NCI-H510A treated with DMSO at 0.1 percent for 48 hours (cell line): Measurements from ENCODE around the gene CDC42EP3.

Experiments used
- DNase-seq: peaks from one replicate; lab custom pipeline; 2025; lab: John Stamatoyannopoulos, UW

CDC42EP3 gene

DNA sequence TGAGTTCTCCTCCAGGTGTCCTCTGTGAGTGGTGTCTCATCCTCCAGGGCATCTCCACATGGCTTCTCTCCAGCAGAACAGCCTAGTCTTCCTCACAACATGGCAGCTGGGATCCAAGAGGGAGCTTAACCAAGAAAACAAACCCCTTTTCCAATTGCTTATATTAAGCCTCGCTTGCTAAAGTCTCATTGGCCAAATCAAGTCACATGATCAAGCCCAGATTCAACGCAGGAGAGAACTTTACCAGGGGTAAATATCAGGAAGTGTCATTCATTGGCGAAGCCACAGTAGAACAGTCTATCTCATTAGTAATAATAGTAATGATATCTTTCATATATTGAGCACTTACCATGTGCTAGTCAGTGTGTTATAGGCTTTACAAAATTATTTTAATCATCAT lies 53.1 kb downstream of the CDC42EP3 start:
- DNase-seq: peak; percentile 43

DNA sequence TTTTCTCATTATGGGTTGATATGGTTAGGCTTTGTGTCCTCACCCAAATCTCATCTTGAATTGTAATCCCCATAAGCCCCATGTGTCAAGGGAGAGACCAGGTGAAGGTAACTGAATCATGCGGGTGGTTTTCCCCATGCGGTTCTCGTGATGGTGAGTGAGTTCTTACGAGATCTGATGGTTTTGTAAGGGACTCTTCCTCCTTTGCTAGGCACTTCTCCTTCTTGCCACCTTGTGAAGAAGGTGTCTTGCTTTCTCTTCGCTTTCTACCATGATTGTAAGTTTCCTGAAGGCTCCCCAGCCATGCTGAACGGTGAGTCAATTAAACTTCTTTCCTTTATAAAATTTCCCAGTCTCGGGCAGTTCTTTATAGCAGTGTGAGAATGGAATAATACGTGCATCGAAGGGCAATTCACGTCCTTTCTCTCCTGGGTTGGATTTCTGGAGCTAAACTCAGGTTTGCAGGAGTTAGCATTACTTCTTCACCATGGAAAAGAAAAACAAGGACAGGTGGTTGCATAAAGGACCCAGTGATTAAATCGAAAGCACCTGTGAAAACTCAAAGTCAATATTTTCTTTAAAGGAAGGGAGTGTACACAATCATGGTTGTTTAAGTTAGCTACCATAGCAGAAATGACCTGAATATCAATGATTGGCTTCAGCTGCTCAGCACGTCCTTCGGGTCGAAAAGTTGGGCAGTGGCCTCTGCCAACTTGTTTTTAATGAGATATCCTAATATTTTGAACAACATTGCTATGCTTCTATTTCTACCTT lies 54.1 kb downstream of the CDC42EP3 start:
- peak; percentile 90 for DNase-seq

DNA sequence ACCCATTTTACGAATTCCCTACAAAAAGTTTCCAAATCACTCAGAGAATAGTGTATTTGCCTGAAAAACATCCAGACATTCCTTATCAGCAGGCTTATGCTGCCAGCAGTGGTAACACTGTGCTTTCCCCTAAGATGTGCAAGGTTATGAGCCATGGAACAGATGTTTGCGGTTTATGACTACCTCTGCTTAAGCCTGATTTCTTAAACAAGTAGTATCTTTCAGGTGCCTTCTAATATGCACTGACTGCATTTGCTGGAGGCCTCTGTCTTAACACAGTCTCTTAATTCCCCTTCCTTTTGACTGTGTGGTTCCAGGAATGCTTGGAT lies 54.8 kb downstream of the CDC42EP3 start:
- DNase-seq: no peak

DNA sequence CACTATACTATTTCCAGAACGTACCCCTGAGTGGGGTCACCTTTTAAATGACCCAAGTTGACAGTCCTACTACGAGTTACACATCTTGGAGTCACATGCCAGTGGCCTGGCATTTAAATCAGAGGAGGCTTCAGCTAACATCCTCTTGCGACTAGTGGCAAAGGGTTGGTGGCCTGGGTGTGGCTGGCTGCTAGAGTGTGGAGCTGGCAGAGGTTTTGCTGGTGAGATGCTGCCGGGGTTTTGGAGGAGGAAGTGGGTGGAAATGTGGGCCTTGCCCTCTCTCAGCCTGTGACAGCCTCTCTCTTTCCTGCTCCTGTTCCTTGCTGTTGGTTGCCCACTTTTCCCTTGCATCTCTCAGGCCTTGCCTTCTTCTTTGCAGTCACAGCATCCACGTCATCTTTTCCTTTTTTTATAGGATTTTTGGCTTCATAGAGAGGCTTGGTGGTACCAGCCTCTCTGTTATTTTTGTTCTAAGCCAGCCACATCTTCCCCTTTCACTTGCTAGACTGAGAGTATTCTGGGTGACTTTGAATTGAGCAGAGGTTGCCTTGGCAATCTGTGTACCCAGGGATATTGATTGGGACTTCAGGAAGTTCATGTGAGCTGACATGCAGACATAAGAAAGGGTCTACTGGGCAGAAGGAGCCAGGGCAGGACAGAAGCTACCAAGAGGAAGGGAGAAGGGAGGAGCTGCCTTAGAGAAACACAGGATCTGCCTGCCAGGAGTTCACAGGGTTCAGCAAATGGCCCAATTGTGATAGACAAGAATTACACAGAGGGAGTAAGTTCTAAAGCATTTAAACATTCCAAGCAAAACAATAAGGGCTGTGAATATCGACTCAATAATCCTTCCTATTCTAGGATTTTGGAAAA lies 55.4 kb downstream of the CDC42EP3 start:
- DNase-seq: peak; percentile 13

DNA sequence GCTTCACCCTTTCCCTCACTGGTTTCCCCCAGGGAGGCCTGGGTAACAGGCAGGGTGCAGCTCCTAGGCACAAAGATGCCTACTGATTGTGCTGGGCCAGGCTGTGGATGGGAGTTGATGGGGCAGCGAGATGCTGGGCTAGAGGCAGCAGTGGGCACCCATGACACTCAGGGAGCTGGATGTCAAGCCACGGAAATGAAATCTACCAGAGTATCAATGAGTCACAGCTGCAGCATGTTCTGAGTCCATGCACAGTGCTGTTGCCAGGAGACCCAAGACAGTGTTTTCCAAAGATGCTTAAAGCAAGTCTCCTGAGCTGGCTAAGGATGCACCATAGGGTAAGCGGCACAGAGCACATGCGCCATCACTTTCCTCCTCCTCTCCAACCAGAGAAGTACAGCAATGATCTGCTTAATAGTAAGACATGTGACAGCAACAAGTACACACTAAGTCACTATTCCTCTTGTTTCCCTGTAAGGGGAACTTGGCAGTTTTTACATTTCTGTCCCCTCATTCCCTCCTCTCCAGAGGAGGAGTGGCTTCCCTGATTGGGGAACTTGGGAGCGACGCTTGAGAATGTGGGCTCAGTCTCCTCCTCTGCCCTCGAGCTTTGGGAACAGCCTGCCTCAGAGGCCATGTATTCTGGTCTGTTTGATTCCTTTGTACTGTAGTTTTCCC lies 57.2 kb downstream of the CDC42EP3 start:
- DNase-seq: no peak

DNA sequence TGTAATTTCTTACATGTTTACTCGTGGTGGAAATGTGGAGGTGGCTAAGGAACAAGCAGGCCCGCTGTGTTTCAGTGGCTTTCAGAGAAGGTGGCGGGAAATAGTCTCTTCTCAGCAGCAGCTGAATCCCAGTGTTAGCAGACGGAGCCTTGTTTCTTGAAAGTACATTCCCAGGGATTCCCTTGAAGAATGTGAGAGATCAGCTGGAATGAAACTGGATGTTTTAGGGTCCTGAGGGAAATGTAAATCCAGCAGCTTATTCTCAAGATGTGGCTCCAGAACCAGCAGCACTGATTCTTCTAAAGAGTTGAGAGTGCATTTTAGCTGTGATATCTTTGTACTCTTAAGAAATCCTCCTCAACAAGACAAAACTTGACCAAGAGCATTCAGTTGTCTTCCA lies 59.1 kb downstream of the CDC42EP3 start:
- DNase-seq: no peak

DNA sequence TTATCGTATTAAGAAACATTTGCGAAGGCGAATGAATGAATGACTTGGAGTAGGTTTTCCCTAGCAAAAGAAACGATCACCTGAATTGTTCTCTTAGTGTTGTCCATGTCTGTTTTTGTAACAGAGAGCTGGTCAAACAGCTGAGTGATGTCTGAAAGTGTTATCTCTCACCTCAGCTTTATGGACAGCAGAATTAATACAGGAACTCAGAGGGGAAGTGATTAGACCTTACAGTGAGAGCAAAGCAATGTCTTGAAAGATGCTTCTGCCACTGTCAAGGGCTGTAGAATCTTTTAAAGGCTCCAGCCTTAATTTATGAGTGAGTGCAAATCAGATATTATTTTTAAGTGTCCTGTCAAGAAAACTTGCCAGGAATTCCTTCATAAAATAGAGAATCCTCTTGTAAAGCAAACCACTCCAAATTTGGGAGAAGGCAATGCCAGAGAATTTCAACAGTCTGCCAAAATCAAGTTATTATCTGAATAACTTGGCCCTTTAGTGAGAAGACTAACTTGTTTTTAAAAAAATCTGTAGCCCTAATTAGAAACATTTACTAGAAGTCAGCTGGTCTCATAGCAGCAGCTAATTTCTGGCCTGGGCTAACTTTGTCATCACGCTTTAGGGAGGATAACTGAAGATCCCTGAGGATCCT lies 60.7 kb downstream of the CDC42EP3 start:
- DNase-seq: no peak

DNA sequence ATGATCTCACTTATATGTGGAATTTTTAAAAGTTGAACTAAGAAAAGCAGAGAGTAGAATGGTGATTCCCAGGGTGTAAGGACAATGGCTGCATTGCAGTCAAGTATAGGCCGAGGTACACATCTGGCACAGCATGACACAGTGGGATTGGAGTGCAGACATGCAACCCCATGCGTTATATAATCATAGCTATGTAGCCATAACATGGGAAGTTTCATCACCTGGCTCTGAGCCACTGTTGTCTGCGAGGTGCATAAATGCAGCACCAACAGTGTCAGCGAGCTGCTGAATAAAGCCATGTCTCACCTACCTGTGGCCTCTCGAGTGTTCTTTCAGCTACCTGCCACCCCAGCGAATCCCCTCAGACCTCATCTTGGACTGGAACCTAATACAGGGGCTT lies 61.7 kb downstream of the CDC42EP3 start:
- DNase-seq: no peak

DNA sequence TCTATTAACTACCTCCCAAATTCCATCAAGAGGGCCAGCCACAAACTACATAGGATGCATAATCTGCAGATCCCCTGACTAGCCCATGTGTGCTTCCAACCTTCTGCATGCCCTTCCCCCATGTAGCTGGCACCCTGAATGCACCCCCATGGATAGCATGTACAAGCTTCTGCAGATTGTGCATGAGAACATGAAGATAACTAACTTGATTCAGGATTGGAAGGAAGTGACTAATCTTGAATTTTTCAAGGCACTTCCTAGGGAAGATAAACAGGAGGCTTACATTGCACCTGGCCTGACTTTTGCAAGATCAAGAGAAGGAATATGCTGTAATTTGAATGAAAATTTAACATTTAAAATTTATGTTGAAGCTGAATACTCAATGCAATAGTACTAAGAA lies 66.7 kb downstream of the CDC42EP3 start:
- DNase-seq: no peak

DNA sequence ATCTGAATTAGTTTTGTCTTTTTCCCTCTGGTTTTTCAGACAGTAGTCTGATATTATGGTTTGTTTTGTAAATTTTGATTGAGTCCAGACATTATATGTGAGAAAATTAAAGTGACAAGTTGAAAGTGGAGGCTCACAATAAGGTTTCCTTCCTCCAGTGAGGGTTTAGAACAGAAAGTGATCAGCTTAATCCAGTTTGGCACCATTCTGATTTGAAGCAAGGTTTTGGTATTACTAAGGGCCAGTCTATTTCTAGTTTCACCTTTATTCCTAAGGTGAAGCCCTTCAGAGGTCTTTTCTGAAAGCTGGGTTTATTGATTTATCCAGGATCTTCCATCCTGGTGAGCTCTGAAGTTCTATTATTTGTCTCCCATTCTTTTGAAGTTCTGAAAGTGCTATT lies 68.7 kb downstream of the CDC42EP3 start:
- DNase-seq: no peak

DNA sequence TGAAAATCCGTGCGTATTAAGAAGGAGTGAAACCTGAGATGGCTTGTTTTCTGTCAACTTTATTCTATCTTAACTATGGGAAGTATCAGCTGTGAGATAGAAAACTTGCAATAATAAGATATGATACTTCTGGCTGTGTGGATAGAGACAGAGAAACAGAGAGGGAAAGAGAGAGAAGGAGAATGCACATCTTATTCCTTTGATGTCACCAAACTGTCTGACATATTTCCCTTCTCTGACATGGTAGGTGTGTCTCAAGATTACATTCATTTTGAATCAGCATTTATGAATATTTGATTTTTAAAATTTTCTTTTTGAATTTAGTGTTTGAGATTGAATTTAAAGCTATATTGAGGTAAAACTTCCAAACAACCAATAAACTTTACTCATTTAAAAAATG lies 69.4 kb downstream of the CDC42EP3 start:
- DNase-seq: no peak

DNA sequence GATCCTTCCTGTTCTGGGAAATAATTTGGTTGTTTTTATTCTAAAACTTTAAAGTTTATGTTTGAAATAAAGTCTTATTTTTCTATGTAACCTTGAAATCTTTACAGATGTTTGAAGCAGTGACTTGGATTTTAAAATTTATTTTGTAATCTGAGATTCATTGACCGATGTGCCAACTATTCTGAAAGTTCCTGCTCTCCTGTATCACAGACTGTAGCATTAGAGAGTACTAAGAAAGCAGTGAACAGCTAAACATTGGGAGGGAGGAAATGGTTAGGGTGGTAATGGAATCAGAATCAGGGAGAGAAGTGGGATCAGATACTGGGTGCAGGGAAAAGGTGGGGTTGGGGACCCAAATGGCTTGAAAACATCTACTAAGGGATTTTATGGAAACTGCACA lies 69.9 kb downstream of the CDC42EP3 start:
- DNase-seq: no peak

DNA sequence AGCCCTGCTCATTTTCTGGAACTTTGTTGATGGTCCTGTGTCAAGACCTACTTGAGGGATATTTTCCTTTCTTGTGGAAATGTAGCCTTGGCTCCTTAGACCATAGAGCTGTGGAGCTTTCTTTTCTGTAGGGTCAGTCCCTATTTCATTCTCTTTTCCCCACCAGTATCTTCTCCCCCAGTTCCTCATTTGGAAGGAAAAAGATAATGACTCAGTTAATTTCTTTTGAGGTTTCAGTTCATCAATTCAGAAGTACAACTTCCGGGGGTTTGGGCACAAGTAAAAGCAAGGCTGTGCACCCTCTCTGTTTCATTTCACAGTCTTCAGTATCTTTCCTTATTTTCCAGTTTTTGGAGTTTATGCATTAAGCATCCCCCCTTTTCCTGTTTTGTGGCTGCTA lies 70.7 kb downstream of the CDC42EP3 start:
- DNase-seq: no peak

DNA sequence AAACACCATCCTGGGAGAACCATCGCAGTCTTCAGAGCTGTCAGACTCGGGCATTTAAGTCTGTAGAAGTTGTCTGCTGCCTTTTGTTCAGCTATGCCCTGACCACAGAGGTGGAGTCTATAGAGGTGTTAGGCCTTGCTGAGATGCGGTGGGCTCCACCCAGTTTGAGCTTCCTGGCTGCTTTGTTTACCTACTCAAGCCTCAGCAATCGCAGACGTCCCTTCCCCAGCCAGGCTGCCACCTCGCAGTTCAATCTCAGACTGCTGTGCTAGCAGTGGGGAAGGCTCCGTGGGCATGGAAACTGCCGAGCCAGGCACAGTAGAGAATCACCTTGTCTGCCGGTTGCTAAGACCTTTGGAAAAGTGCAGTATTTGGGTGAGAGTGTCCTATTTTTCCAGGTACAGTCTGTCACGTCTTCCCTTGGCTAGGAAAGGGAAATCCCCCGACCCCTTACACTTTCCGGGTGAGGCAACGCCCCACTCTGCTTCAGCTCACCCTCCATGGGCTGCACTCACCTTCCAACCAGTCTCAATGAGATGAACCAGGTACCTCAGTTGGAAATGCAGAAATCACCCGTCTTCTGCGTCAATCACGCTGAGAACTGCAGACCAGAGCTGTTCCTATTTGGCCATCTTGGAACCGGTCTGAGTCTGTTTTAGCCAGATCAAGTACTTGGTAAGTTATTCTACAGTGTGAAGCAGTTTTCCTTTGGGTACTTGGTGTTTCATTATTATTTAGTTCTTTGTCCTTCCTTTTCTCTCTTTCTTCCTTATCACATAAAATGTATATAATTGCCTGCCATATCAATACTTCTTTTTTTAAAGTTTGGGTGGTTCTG lies 71.5 kb downstream of the CDC42EP3 start:
- DNase-seq: no peak

DNA sequence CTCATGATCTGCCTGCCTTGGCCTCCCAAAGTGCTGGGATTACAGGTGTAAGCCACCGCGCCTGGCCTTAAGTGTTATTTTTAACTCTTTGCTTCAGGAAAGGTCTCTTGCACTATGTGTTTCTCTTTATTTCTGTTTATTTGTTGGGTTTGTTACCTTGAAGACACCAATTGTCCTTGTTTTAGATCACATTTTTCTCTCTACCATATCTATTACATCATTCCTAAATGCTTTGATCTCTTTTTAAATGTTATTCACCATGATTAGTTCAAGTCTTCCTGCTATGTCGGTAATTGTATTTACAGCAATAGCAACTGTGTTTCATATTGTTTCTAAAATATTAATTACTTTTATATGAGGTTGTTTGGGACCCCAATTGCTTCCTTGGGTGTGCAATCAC lies 77.7 kb downstream of the CDC42EP3 start:
- no peak for DNase-seq

DNA sequence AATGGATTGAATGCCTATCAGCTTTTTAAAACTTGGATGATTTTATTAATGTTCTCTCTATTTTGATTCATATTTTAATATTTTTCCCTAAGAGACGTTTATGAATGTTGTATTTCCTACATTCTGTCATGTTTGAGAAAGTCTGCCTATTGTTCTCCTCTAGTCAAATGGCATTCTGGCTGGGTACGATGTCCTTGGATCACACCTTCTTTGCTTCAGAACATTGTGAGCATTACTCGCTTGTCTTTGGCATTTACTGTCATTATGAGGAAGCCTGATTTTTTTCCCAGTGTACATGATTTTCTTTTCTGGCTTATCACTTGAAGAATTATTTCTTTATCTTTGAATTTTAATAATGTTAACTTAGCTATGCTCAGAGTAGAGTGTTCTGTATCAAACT lies 78.4 kb downstream of the CDC42EP3 start:
- no peak for DNase-seq
